Pancreas (tissue), 10 donors: ENCODE measurements around the gene LRRC34. TPM values are rescaled to one million over a fixed set of nuclear protein-coding genes. Genes with fewer than 3 reads are reported as not detected.

ENCODE experiments used
- ATAC-seq, 4 donors: fragments of 200-7000 bp; cut with Tn5 transposase; one replicate each; pipeline versions ENCODE4 v1.8.0 to v1.9.1; 2020; ENCODE audit warnings: mild to moderate bottlenecking in 4 of 4, moderate library complexity in 4 of 4
- DNase-seq, 6 donors: peaks; one replicate each; pipeline ENCODE4 v3.0.0-alpha.2; 2020
- FAIRE-seq: peaks from 2 replicates; lab custom pipeline; 2012; peaks lifted over from hg19 to GRCh38; lab: Jason Lieb, UNC
- H3K27ac ChIP-seq, 4 donors: fragments of 200-600 bp; sonication (generic); 1 replicate in 3 of 4; 2 replicates in 1 of 4; pipeline versions ENCODE4 v1.5.0 to v1.8.0; 2020
- H3K27me3 ChIP-seq, 4 donors: fragments of 200-600 bp; one replicate each; pipeline ENCODE4 v1.8.0; 2021
- H3K36me3 ChIP-seq, 3 donors: fragments of 200-600 bp; sonication (generic) in 1 of 3; one replicate each; pipeline versions ENCODE4 v1.5.0 to v1.8.0; 2020 to 2021
- H3K4me1 ChIP-seq, 3 donors: fragments of 200-600 bp; one replicate each; pipeline ENCODE4 v1.8.0; 2021
- H3K4me3 ChIP-seq, 4 donors: fragments of 200-600 bp; sonication (generic) in 2 of 4; one replicate each; pipeline versions ENCODE4 v1.5.0 to v1.8.0; 2020 to 2021
- H3K9me3 ChIP-seq, 4 donors: fragments of 200-600 bp; one replicate each; pipeline ENCODE4 v1.8.0; 2021
- WGBS, 2 donors: extraction: QIAGEN DNeasy Blood & Tissue Kit; methylation state at CpG; one replicate each; pipeline ENCODE4 v1.1.7; 2013; 5-methylcytosine and 5-hydroxymethylcytosine counted together
- intact Hi-C, 3 donors: fragments of 100-400 bp; cut with DNase I; formaldehyde crosslinking; loops; one replicate each; pipeline versions ENCODE4 v1.11.1 to v1.14.2; 2022
- polyA plus RNA-seq, 2 donors: library from polyadenylated mRNA; stranded (reverse); fragments of 200-250 nt; gene quantifications; one replicate each; pipeline ENCODE4 v1.2.3, GENCODE V29; 2013
- total RNA-seq, 6 donors: library from RNA; stranded (reverse); fragmentation: NEBNext Ultra II Directional in 4 of 6; extraction: Animal tissue kit (Norgen Biotek cat#: 25700) in 4 of 6; gene quantifications; one replicate each; pipeline versions ENCODE4 v1.2.1 to v1.2.4, GENCODE V29; 2021 to 2023
- TF ChIP-seq, protein P1 (sequence below), 4 donors: fragments of 200-600 bp; sonication (generic) in 3 of 4; IDR thresholded peaks; one replicate each; pipeline versions ENCODE4 v1.5.0 to v1.8.0; 2021; ENCODE audit warnings: antibody characterized with exemption in 4 of 4
- donor health status: healthy with polysubstance abuse.
- donor health status: DM: no; HTN: no; CAD: no; lungs with moderate emphysema.
- donor health status: DM: no; HTN: no; CAD: no.
- donor health status: control.
- donor health status: control.
- donor health status: Bipolar disorder and iron deficiency.
- donor health status: DM: yes; HTN: yes; CAD: no.
- donor health status: DM: no; HTN: no; CAD: no.
- donor health status: DM: no; HTN: no; CAD: no.
- donor health status: DM: yes; HTN: yes; CAD: no.

Gene LRRC34
- total and polyA plus RNA-seq, 8 donors, result 0.14 to 1.9 (median 0.74) TPM

DNA sequence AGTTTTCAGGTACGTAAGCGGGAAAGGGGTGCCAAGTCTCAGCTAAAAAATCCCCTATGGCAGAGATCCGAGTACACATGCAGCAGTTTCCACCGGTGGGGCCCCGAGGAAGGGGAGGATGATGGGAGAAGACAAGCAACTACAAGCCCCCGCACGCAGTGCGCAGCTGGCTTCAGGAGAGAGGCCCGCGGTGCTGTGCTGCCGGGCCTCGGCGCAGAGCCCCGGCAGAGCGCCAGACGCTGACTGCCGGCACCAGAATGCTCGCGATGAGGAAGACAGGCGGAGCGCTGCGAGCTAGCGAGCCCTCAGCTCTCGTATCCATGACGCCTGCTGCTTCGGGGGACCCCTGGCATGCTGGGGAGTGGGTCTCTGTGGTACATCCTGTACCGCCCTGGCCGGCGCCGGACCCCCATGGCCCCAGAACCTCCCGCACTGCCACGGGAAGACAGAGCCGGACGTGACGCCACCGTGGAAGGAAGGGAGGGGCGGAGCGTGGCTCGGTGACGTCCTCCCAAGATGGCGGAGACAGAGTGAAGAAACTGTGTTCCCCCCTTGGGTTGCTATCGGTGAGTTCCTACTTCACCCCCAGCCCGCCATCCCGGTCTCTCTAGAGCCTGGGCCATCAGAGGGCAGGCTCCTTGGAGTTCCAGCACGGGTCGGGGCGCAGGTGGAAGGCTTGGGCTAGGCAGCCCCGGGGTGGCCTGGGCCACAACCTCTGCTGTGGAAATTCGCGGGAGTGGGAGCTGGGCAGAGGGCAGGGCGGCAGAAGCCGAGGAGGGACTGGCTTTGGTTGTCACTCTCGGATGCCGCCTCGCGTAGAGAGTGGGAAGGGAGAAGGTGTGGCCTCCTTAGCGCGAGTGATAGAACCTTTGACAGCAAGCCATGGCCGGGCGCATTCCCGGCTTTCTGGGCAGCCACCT lies 39.5 kb downstream of the LRRC34 start, which contains the start of gene MYNN:
MYNN (plus strand) TSS at position 500 of the 920 bp plus-strand sequence. CDS start 900 bp downstream, outside the sequence.
- WGBS, 2 donors, result 0% methylated on average over 56 to 61 of the region's 61 CpGs
- FAIRE-seq, result no peak

DNA sequence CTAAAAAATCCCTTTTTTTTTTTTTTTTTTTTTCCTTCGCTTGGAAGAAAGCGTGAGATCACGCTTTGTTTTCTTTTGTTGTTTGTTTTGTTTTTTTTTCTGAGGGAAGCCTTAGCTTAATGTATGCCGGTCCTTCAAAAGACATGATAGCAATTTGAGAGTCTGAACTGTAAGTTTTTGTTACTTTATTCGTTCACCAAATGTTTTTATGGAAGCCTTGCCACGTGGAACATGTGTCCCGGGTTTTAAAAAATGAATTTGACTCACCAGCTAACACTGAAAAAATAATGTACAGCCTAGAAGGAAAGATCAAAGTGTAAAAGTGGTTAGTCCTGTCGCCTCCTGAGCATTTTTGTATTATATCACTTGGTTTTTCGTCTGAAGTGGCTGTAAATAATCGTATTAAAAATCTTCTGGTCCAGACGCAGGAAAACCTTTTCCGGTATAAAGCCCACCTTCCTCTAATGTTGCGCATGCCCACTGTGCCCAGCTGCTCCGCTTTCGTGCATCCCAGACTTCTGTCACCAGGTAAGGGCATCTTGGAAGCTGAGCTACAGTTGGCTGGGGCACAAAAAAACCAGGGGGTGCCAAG lies 40.3 kb downstream of the LRRC34 start:
- peaks cover 0 to 8% (median 0%) of the 10 kb centered on the region in 3 donors for H3K36me3 ChIP-seq
- ATAC-seq (peak; percentile 65 to 84 (median 72)), DNase-seq (peak in 5 of 6 donors; percentile 74 to 84 (median 79)), FAIRE-seq (no peak)
- peak overlapping the region; percentile 60 to 83 (median 72) for H3K4me3 ChIP-seq
- 0% methylated on average over 15 of the region's 15 CpGs for WGBS, 2 donors
- peak overlapping the region; percentile 95 to 99 (median 99) for H3K27ac ChIP-seq
- H3K4me1 ChIP-seq, result peaks cover 12 to 23% (median 22%) of the 10 kb centered on the region in 3 donors
- no peaks in the 10 kb centered on the region for H3K27me3 ChIP-seq
- TF ChIP-seq, protein P1, sequence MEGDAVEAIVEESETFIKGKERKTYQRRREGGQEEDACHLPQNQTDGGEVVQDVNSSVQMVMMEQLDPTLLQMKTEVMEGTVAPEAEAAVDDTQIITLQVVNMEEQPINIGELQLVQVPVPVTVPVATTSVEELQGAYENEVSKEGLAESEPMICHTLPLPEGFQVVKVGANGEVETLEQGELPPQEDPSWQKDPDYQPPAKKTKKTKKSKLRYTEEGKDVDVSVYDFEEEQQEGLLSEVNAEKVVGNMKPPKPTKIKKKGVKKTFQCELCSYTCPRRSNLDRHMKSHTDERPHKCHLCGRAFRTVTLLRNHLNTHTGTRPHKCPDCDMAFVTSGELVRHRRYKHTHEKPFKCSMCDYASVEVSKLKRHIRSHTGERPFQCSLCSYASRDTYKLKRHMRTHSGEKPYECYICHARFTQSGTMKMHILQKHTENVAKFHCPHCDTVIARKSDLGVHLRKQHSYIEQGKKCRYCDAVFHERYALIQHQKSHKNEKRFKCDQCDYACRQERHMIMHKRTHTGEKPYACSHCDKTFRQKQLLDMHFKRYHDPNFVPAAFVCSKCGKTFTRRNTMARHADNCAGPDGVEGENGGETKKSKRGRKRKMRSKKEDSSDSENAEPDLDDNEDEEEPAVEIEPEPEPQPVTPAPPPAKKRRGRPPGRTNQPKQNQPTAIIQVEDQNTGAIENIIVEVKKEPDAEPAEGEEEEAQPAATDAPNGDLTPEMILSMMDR (IDR thresholded peaks at IDR 0.05), result no peak
- intact Hi-C loops, result no loop called here
- H3K9me3 ChIP-seq, result no peaks in the 10 kb centered on the region

More for the DNA sequence above, 39.5 kb downstream of the LRRC34 start, which contains the start of gene MYNN:
- peaks cover 0 to 8% (median 0%) of the 10 kb centered on the region in 3 donors for H3K36me3 ChIP-seq
- TF ChIP-seq, protein P1 (IDR thresholded peaks at IDR 0.05), result no peak
- H3K27me3 ChIP-seq, result no peaks in the 10 kb centered on the region
- peak; percentile 86 to 95 (median 92) for DNase-seq
- peak; percentile 87 to 96 (median 90) for ATAC-seq
- H3K9me3 ChIP-seq, result no peaks in the 10 kb centered on the region
- H3K4me3 ChIP-seq, result peak within 1 kb of the TSS; percentile 60 to 83 (median 72)
- peak within 1 kb of the TSS; percentile 95 to 99 (median 99) for H3K27ac ChIP-seq
- H3K4me1 ChIP-seq, result peaks cover 12 to 23% (median 22%) of the 10 kb centered on the region in 3 donors
- intact Hi-C loops, result no loop called here

DNA sequence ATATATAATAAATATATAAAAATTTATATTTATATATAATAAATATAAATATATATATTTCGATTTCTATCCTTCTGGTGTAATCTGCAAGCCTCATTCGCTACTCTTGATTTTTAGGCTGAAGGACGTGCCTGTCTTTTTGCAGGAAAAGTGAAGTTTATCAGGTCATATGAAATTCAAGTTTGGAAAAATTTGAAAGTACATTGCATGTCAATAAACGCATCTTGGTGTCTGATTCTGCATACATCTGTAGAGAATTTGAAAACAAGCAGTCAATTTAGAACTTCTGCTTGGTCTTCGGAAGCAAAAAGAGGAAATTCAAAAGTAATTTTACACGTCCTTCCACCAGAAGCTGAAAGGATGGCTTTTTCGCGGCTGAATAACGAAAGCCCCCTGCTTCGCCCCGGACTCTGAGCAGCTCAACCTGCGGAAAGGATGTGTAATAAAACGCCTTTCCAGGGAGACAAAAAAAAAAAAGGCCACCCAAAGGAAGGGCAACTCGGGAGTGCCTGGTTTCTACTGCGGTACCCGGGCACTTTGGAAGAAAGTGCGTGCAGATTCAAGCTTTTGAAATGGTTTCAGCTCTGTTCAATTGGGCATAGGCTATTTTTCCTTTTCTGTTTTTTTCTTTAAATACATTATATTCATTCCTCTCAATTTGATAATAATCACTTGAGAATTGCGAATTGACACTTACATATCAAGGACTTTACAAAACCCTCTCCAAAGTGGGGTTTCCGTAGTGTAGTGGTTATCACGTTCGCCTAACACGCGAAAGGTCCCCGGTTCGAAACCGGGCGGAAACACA lies 41.0 kb downstream of the LRRC34 start:
- Histone ChIP-seq H3K4me1 (peaks cover 12 to 23% (median 22%) of the 10 kb centered on the region in 3 donors), H3K9me3 (no peaks in the 10 kb centered on the region), H3K27me3 (no peaks in the 10 kb centered on the region), H3K27ac (peak overlapping the region; percentile 95 to 99 (median 99)), H3K4me3 (peak overlapping the region; percentile 38 to 73 (median 54)), H3K36me3 (peaks cover 0 to 8% (median 0%) of the 10 kb centered on the region in 3 donors)
- intact Hi-C loops, result no loop called here
- ATAC-seq (peak; percentile 32 to 61 (median 56)), DNase-seq (peak in 4 of 6 donors; percentile 37 to 68 (median 44)), FAIRE-seq (peak; percentile 47)
- TF ChIP-seq, protein P1 (IDR thresholded peaks at IDR 0.05), result no peak
- whole genome bisulfite sequencing, 2 donors, result 0 to 1% methylated on average over 27 of the region's 27 CpGs

DNA sequence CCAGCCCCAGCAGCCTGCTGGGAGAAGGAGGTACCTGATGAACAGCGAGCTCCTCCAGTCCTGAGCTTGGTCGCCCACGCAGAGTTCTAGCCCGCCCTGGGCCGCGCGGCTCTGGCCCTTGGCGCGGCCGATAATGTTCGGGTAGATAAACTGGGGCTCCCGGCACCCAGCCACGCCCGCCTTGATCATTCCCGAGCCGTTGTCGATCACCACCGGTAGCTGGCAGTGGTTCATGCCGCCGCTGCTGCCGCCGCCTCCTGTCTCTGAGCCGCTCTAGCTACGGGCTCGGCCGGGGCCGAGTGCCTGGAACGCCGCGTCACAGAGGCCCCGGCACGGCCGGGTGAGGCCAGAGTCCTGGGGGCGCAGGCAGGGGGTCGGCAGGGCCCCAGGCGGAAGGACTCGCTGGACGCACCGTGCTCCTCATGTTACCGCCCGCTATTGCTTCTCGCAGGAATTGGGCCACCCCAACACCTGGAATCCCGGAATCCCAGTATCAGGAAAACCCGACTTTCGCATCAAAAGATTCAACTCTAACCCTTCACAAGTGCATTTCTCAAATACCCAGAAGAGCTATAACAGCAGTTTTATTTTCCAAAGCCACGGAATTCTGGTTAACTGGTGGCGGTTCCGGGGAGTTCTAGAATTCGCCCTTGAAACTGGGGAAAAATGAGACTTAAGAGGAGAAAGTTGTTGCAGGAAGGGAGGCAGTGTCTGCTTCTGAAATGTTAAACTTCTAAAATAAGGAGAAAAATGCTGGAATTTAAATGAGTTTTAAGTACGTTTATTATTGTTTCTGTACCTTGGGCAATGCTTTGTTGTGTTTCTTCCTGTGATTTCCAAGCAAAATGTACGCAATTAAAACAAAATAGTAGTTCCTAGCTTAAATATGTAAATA lies 43.2 kb downstream of the LRRC34 start, which contains the start of gene ACTRT3:
ACTRT3 (minus strand) TSS at position 275 of the 895 bp plus-strand sequence; CDS start at position 234, 41 bp downstream.
- Histone ChIP-seq H3K4me3 (peak within 1 kb of the TSS; percentile 29 to 49 (median 40)), H3K27me3 (no peaks in the 10 kb centered on the region), H3K4me1 (peaks cover 5 to 7% (median 6%) of the 10 kb centered on the region in 3 donors), H3K27ac (peak within 1 kb of the TSS; percentile 60 to 86 (median 75)), H3K36me3 (no peaks in the 10 kb centered on the region), H3K9me3 (no peaks in the 10 kb centered on the region)
- intact Hi-C loops, result no loop called here
- TF ChIP-seq, protein P1 (IDR thresholded peaks at IDR 0.05), result no peak
- DNase-seq (peak; percentile 44 to 87 (median 68)), FAIRE-seq (no peak), ATAC-seq (peak in 2 of 4 donors; percentile 2 to 6)
- 2 to 7% methylated on average over 50 to 51 of the region's 51 CpGs for WGBS, 2 donors
